ENCODE measurements around the gene RIN1. TPM values are rescaled to one million over a fixed set of nuclear protein-coding genes. Genes with fewer than 3 reads are reported as not detected.

Gene RIN1
- total and polyA plus RNA-seq, 9 of the 15 experiments (the other 6 are each of a cell fraction or from before 2014, with no cell fraction given) = 0.01 to 1.2 (median 0.45) TPM; not detected in 1

GRCh38 chr11:66282468-66283455 is 53.5 kb downstream of the RIN1 start (continued):
- TF ChIP-seq, protein P1, sequence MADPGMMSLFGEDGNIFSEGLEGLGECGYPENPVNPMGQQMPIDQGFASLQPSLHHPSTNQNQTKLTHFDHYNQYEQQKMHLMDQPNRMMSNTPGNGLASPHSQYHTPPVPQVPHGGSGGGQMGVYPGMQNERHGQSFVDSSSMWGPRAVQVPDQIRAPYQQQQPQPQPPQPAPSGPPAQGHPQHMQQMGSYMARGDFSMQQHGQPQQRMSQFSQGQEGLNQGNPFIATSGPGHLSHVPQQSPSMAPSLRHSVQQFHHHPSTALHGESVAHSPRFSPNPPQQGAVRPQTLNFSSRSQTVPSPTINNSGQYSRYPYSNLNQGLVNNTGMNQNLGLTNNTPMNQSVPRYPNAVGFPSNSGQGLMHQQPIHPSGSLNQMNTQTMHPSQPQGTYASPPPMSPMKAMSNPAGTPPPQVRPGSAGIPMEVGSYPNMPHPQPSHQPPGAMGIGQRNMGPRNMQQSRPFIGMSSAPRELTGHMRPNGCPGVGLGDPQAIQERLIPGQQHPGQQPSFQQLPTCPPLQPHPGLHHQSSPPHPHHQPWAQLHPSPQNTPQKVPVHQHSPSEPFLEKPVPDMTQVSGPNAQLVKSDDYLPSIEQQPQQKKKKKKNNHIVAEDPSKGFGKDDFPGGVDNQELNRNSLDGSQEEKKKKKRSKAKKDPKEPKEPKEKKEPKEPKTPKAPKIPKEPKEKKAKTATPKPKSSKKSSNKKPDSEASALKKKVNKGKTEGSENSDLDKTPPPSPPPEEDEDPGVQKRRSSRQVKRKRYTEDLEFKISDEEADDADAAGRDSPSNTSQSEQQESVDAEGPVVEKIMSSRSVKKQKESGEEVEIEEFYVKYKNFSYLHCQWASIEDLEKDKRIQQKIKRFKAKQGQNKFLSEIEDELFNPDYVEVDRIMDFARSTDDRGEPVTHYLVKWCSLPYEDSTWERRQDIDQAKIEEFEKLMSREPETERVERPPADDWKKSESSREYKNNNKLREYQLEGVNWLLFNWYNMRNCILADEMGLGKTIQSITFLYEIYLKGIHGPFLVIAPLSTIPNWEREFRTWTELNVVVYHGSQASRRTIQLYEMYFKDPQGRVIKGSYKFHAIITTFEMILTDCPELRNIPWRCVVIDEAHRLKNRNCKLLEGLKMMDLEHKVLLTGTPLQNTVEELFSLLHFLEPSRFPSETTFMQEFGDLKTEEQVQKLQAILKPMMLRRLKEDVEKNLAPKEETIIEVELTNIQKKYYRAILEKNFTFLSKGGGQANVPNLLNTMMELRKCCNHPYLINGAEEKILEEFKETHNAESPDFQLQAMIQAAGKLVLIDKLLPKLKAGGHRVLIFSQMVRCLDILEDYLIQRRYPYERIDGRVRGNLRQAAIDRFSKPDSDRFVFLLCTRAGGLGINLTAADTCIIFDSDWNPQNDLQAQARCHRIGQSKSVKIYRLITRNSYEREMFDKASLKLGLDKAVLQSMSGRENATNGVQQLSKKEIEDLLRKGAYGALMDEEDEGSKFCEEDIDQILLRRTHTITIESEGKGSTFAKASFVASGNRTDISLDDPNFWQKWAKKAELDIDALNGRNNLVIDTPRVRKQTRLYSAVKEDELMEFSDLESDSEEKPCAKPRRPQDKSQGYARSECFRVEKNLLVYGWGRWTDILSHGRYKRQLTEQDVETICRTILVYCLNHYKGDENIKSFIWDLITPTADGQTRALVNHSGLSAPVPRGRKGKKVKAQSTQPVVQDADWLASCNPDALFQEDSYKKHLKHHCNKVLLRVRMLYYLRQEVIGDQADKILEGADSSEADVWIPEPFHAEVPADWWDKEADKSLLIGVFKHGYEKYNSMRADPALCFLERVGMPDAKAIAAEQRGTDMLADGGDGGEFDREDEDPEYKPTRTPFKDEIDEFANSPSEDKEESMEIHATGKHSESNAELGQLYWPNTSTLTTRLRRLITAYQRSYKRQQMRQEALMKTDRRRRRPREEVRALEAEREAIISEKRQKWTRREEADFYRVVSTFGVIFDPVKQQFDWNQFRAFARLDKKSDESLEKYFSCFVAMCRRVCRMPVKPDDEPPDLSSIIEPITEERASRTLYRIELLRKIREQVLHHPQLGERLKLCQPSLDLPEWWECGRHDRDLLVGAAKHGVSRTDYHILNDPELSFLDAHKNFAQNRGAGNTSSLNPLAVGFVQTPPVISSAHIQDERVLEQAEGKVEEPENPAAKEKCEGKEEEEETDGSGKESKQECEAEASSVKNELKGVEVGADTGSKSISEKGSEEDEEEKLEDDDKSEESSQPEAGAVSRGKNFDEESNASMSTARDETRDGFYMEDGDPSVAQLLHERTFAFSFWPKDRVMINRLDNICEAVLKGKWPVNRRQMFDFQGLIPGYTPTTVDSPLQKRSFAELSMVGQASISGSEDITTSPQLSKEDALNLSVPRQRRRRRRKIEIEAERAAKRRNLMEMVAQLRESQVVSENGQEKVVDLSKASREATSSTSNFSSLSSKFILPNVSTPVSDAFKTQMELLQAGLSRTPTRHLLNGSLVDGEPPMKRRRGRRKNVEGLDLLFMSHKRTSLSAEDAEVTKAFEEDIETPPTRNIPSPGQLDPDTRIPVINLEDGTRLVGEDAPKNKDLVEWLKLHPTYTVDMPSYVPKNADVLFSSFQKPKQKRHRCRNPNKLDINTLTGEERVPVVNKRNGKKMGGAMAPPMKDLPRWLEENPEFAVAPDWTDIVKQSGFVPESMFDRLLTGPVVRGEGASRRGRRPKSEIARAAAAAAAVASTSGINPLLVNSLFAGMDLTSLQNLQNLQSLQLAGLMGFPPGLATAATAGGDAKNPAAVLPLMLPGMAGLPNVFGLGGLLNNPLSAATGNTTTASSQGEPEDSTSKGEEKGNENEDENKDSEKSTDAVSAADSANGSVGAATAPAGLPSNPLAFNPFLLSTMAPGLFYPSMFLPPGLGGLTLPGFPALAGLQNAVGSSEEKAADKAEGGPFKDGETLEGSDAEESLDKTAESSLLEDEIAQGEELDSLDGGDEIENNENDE (IDR thresholded peaks at IDR 0.05; ENCODE audit: low read depth, low read length) = peak; percentile 48
- TF ChIP-seq ZNF165 (CRISPR knock-in tag; IDR thresholded peaks at IDR 0.05; ENCODE audit: borderline replicate concordance) (no peak), TBP (optimal IDR thresholded peaks at IDR 0.05; ENCODE audit: low read depth, low read length) (peak; percentile 29), CTCF (IDR thresholded peaks at IDR 0.05 in 2 of 3, conservative IDR thresholded peaks at IDR 0.05 in 1 of 3; ENCODE audit: insufficient read depth in 2 of 3, low read depth in 1 of 3, low read length in 3 of 3) (peak; percentile 91 to 97 (median 97)), JUND (IDR thresholded peaks at IDR 0.05; ENCODE audit: borderline replicate concordance, low read depth, low read length) (peak; percentile 55), JUND (tag; IDR thresholded peaks at IDR 0.05; ENCODE audit: borderline replicate concordance, low read depth, low read length) (no peak; the same call in 2 of the 3 replicates), BMI1 (IDR thresholded peaks at IDR 0.05; ENCODE audit: low read length) (peak; percentile 100), ZNF431 (CRISPR knock-in tag; IDR thresholded peaks at IDR 0.05) (no peak), NR2C2 (CRISPR knock-in tag; IDR thresholded peaks at IDR 0.05) (no peak), NR2C2 (tag; IDR thresholded peaks at IDR 0.05) (no peak), MBD2 (IDR thresholded peaks at IDR 0.05; ENCODE audit: borderline replicate concordance, low read depth) (peak; percentile 94)

All from K562 (cell line).